Embryonic facial prominence (tissue), 1 donor: Measurements from ENCODE around the gene ACSL5.
A peak's percentile ranks its signal among the peaks of the same experiment; 100 is the strongest.
"Not testable (repeated sequence)": the region's sequence is repeated elsewhere in the genome, so short reads cannot be mapped to it uniquely, and the experiment has no call there.

Source experiments
- DNase-seq: peaks from one replicate; pipeline ENCODE4 v3.0.0-alpha.2; 2016; ENCODE audit errors: extremely low spot score

Gene ACSL5

DNA sequence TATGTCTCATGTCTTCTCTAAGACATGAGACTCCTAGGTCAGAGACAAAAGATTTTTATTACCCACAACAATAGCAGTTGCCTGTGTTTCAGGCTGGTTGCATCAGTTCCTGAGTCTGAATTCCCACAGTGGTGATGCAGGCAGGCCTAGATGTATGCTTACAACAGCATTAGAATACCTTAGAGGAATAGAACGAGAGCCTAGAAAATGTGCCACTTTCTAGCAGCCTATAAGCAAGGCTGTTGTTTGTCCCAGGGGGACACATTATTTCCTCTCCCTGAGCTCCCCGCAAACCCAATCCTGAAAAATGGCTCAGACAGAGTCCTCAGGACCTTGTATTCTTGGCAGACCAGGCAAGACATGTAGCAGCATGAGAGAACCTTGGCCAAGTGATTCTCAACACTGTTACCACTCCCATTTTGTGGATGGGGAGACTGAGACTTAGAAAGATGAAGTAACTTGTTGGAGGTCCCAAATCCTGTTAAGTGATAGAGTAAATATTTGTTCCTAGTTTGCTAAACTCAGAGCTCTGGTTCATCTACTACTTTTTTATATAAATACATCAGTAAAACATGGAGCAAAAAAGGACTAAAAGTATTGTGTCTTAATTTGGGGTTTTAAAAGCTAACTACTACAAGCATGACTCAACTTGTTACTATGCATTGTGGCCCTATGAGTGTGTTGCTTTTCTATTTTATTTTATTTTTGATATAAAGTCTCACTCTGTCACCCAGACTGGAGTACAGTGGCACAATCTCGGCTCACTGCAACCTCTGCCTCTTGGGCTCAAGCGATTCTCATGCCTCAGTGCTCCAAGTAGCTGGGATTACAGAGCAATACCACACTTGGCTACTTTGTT, 87.3 kb downstream of the ACSL5 start:
- DNase-seq: no peak

- not testable (repeated sequence) for DNase-seq
Observed at GRCh38 chr10:112464074-112464473, 90.2 kb downstream of the ACSL5 start.

DNA sequence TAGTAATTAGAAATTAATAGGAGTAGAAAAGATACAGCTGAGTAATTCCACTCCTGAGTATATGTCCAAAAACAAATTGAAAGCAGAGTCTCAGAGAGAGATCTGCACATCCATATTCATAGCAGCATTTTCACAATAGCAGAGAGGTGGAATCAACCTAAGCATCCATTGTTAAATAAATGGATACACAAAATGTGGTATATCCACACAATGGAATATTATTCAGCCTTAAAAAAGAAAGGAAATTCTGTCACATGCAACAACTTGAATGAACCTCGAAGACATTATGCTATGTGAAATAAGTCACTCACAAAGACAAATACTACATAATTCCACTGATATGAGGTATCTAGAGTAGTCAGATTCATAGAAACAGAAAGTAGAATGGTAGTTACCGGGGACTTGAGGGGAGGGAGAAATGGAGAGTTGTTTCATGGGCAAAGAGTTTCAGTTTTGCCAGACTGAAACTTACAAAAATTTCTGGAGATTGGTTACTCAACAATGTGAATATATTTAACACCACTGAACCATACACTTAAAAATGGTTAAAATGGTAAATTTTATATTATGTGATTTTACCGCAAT, 91.5 kb downstream of the ACSL5 start:
- DNase-seq: no peak

DNA sequence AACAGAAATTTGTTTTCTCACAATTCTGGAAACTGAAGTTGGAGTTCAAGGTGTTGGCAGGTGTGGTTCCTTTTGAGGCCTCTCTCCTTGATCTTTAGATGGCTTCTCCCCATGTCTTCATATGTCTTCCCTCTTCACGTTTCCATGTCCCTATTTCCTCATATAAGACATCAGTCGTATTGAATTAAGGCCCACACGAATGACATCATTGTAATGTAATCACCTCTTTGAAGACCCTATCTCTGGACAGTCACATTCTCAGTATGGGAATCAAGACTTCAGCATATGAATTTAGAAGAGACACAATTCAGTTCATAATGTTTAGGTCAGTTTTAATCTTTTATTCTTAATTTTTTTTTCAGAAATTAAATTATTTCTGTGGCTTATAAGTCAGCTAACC, 92.9 kb downstream of the ACSL5 start:
- no peak for DNase-seq

- DNase-seq: no peak
Observed at GRCh38 chr10:112467541-112468075, 93.7 kb downstream of the ACSL5 start.

DNA sequence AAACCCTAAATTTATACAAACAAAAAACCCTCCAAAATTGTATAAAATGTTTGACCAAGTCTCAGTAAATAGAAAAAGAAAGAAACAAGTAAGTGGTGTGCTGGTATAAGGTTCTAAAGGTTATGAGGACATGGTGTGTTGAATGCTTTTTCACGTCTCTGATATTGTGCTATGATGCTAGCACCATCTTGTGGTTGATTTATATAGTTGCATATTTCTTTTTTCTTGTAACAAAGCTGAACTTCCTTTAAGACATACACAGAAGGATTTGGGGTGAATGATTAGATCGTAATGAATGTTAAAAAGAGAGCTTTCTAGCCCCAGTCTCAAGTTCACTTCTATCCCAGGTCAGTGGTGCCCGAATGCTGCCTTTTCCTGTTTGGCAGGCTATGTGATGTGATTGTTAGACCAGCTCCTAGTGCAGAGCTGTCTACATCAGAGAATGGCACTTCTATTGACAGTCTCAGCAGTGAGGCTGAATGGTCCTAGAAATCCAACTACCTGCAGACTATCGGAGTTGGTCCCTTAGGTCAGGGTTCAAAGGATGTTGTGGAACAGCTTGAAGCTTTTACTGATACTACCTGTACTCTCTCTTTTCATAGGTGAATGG, 98.1 kb downstream of the ACSL5 start:
- DNase-seq: peak; percentile 26

DNA sequence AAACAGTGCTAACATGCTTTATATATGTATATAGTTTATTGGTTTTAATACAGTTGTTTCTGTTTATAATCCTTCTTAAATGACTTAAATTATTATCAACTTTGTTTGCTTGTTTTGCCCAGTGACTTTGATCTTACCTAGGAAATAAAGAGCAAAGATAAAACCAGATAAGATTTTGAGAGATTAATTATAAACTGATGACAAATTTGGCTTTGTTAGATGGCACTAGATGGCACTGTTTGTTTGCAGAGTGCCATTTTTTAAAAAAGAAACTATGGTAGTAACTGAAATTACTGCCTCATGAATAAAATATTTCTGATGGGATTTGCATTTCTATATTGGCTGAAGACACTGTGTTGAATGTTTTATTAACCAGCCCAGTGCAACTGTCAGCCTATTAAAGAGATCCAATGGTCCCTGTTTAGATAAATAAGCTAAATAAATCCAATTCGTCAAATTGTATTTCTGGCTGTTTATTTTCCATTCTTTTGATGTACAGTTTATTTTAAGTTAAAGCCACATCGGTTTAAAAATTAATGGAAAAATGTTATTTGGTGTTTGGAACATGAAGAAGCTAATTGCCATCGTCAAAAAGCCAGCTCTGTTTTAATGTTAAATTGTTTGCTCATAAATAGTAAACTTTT, 101.8 kb downstream of the ACSL5 start:
- DNase-seq: no peak
